A549 (cell line): ENCODE data around the gene PDLIM7.

Experiments used
- EP300 ChIP-seq, 2 experiments: fragments of >200 bp; sonication (Bioruptor Twin); formaldehyde crosslinking; IDR thresholded peaks; 2 replicates in 1 of 2; 3 replicates in 1 of 2; pipeline ENCODE4 v1.6.1; 2016 to 2017
- JUN ChIP-seq, 2 experiments: fragments of >200 bp; sonication (Bioruptor Twin); formaldehyde crosslinking; IDR thresholded peaks; 2 replicates in 1 of 2; 3 replicates in 1 of 2; pipeline ENCODE4 v1.6.1; 2016 to 2017
- POLR2A ChIP-seq: IDR thresholded peaks from 2 replicates; pipeline ENCODE4 v1.6.1; 2012; ENCODE audit warnings: mild to moderate bottlenecking, low read length
- REST ChIP-seq: fragments of 200-600 bp; sonication (generic); IDR thresholded peaks from 2 replicates; pipeline ENCODE4 v1.6.1; 2016; ENCODE audit warnings: antibody characterized with exemption, mild to moderate bottlenecking, moderate library complexity
- RNF2 ChIP-seq: fragments of 200-600 bp; sonication (generic); IDR thresholded peaks from 2 replicates; pipeline ENCODE4 v1.6.1; 2016; ENCODE audit warnings: low read depth, mild to moderate bottlenecking, antibody characterized with exemption, moderate library complexity, borderline replicate concordance
- TF ChIP-seq, protein P1 (sequence below): IDR thresholded peaks from 2 replicates; pipeline ENCODE4 v1.6.1; 2012
- TF ChIP-seq, protein P2 (sequence below): fragments of >200 bp; sonication (Bioruptor Twin); formaldehyde crosslinking; IDR thresholded peaks from 3 replicates; pipeline ENCODE4 v1.5.1; 2016

GRCh38 chr5:177453852-177454396 lies 43.5 kb downstream of the PDLIM7 start:
- TF ChIP-seq, protein P1, sequence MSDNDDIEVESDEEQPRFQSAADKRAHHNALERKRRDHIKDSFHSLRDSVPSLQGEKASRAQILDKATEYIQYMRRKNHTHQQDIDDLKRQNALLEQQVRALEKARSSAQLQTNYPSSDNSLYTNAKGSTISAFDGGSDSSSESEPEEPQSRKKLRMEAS = no peak
- TF ChIP-seq POLR2A = no peak
- TF ChIP-seq JUN (IDR thresholded peaks at IDR 0.05) = no peak; a peak in 1 of 5 replicates
- TF ChIP-seq, protein P2, sequence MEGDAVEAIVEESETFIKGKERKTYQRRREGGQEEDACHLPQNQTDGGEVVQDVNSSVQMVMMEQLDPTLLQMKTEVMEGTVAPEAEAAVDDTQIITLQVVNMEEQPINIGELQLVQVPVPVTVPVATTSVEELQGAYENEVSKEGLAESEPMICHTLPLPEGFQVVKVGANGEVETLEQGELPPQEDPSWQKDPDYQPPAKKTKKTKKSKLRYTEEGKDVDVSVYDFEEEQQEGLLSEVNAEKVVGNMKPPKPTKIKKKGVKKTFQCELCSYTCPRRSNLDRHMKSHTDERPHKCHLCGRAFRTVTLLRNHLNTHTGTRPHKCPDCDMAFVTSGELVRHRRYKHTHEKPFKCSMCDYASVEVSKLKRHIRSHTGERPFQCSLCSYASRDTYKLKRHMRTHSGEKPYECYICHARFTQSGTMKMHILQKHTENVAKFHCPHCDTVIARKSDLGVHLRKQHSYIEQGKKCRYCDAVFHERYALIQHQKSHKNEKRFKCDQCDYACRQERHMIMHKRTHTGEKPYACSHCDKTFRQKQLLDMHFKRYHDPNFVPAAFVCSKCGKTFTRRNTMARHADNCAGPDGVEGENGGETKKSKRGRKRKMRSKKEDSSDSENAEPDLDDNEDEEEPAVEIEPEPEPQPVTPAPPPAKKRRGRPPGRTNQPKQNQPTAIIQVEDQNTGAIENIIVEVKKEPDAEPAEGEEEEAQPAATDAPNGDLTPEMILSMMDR = no peak
- no peak for TF ChIP-seq REST
- no peak for TF ChIP-seq RNF2
- TF ChIP-seq EP300 (IDR thresholded peaks at IDR 0.05) = no peak
